Lower lobe of right lung (tissue), 2 donors: ENCODE data around the gene RHOC. TPM values are rescaled to one million over a fixed set of nuclear protein-coding genes. Genes with fewer than 3 reads are reported as not detected.

Source experiments
- ATAC-seq, 2 donors: fragments of 200-7000 bp; cut with Tn5 transposase; one replicate each; pipeline ENCODE4 v1.9.1; 2020 to 2022; ENCODE audit warnings: mild to moderate bottlenecking in 2 of 2, moderate library complexity in 2 of 2
- DNase-seq: peaks from one replicate; pipeline ENCODE4 v3.0.0-alpha.2; 2020
- H3K27ac ChIP-seq: fragments of 200-600 bp; one replicate; pipeline ENCODE4 v1.8.0; 2022
- H3K27me3 ChIP-seq: fragments of 200-600 bp; one replicate; pipeline ENCODE4 v1.8.0; 2022; ENCODE audit warnings: low read depth
- H3K36me3 ChIP-seq: fragments of 200-600 bp; one replicate; pipeline ENCODE4 v1.8.0; 2022; ENCODE audit warnings: mild to moderate bottlenecking
- H3K4me1 ChIP-seq: fragments of 200-600 bp; one replicate; pipeline ENCODE4 v1.8.0; 2022
- H3K4me3 ChIP-seq: fragments of 200-600 bp; one replicate; pipeline ENCODE4 v1.8.0; 2022; ENCODE audit warnings: mild to moderate bottlenecking
- H3K9me3 ChIP-seq: fragments of 200-600 bp; one replicate; pipeline ENCODE4 v1.8.0; 2022
- CTCF ChIP-seq: fragments of 200-600 bp; IDR thresholded peaks from one replicate; pipeline ENCODE4 v1.8.0; 2022; ENCODE audit warnings: antibody characterized with exemption, mild to moderate bottlenecking
- intact Hi-C: fragments of 100-400 bp; cut with DNase I; formaldehyde crosslinking; loops from one replicate; pipeline ENCODE4 v1.11.0; 2022
- long read RNA-seq: library from polyadenylated mRNA; unstranded; transcript quantifications from one replicate; pipeline ENCODE4 v2.0.0, GENCODE V29; 2021
- total RNA-seq: library from RNA; stranded (reverse); fragmentation: NEBNext Ultra II Directional; extraction: Animal tissue kit (Norgen Biotek cat#: 25700); gene quantifications from one replicate; pipeline ENCODE4 v1.2.1, GENCODE V29; 2021
- donor health status: DM: no; HTN: yes; CAD: no; lungs with severe emphysema.

The RHOC gene
- 126 TPM for total RNA-seq
- long read RNA-seq, transcript RHOC-202 (6 exons, 1,418 nt): major isoform, 61 of 124 reads
- long read RNA-seq, transcript RHOC-208 (5 exons, 1,355 nt): minor isoform, 34 of 124 reads
- long read RNA-seq, partial matches to known transcripts: 14 of 124 reads
- long read RNA-seq, other reads (novel, unspliced or antisense): 9 of 124 reads

GRCh38 chr1:112706505-112707220, at the start of gene RHOC:
RHOC (minus strand) TSS chr1:112707127; CDS start chr1:112703799, 3,328 bp downstream.
- no peak for TF ChIP-seq CTCF
- H3K9me3 ChIP-seq: no peaks in the 10 kb centered on the region
- intact Hi-C loops: no loop called here
- ATAC-seq (peak; percentile 91 to 92), DNase-seq (peak; percentile 82)
- peak within 1 kb of the TSS; percentile 97 for H3K4me3 ChIP-seq
- peaks cover 45% of the 10 kb centered on the region for H3K4me1 ChIP-seq
- H3K27me3 ChIP-seq: no peaks in the 10 kb centered on the region
- H3K27ac ChIP-seq: peak within 1 kb of the TSS; percentile 93
- H3K36me3 ChIP-seq: peaks cover 21% of the 10 kb centered on the region

- intact Hi-C loops: no loop called here
- TF ChIP-seq CTCF: no peak
- no peaks in the 10 kb centered on the region for H3K36me3 ChIP-seq
- no peaks in the 10 kb centered on the region for H3K4me1 ChIP-seq
- ATAC-seq (no peak), DNase-seq (no peak)
- H3K4me3 ChIP-seq: no peak overlapping the region
- peaks cover 7% of the 10 kb centered on the region for H3K27me3 ChIP-seq
- H3K9me3 ChIP-seq: no peaks in the 10 kb centered on the region
- H3K27ac ChIP-seq: no peak overlapping the region
Measured at GRCh38 chr1:112754116-112754628, 47.2 kb upstream of the RHOC start.

GRCh38 chr1:112748396-112748795, 41.5 kb upstream of the RHOC start:
- no peak for DNase-seq
- ATAC-seq: no peak
- Histone ChIP-seq H3K4me1 (peaks cover 10% of the 10 kb centered on the region), H3K9me3 (no peaks in the 10 kb centered on the region), H3K27me3 (peaks cover 32% of the 10 kb centered on the region), H3K27ac (no peak overlapping the region), H3K4me3 (no peak overlapping the region), H3K36me3 (no peaks in the 10 kb centered on the region)
- no peak for TF ChIP-seq CTCF
- intact Hi-C loops: no loop called here

- no peak for TF ChIP-seq CTCF
- H3K9me3 ChIP-seq: no peaks in the 10 kb centered on the region
- no peak for DNase-seq
- peaks cover 52% of the 10 kb centered on the region for H3K27me3 ChIP-seq
- no peak overlapping the region for H3K27ac ChIP-seq
- intact Hi-C loops: no loop called here
- no peaks in the 10 kb centered on the region for H3K36me3 ChIP-seq
- peaks cover 10% of the 10 kb centered on the region for H3K4me1 ChIP-seq
- peak; percentile 73 for ATAC-seq
- peak overlapping the region; percentile 6 for H3K4me3 ChIP-seq
Measured at GRCh38 chr1:112744009-112744578, 37.2 kb upstream of the RHOC start.

- no peaks in the 10 kb centered on the region for H3K9me3 ChIP-seq
- ATAC-seq (peak; percentile 26 to 61), DNase-seq (no peak)
- H3K27me3 ChIP-seq: peaks cover 52% of the 10 kb centered on the region
- TF ChIP-seq CTCF: no peak
- peaks cover 10% of the 10 kb centered on the region for H3K4me1 ChIP-seq
- H3K36me3 ChIP-seq: no peaks in the 10 kb centered on the region
- intact Hi-C loops: no loop called here
- H3K27ac ChIP-seq: no peak overlapping the region
- no peak overlapping the region for H3K4me3 ChIP-seq
Measured at GRCh38 chr1:112743174-112744008, 36.5 kb upstream of the RHOC start.
